HEK293 (cell line): ENCODE results near the gene TLL2.

Experiments
- CTCF ChIA-PET: fragments of 350-600 bp; formaldehyde crosslinking; extraction: SDS; loops from one replicate; lab custom pipeline; 2021; ENCODE audit warnings: antibody characterized with exemption; lab: Yijun Ruan, JAX
- POLR2A ChIA-PET: fragments of 300-600 bp; formaldehyde crosslinking; extraction: SDS; loops from one replicate; lab custom pipeline; 2020; ENCODE audit warnings: antibody characterized with exemption, inconsistent platforms; lab: Yijun Ruan, JAX
- H3K27ac ChIP-seq: fragments of 200-500 bp; sonication (Bioruptor generic); 2 replicates; pipeline ENCODE4 v1.5.1; 2014; ENCODE audit warnings: low read depth, low read length, control low read depth, inconsistent platforms; ENCODE audit errors: extremely low read depth
- H3K36me3 ChIP-seq, 2 experiments: fragments of 200-500 bp in 1 of 2; sonication (Bioruptor generic) in 1 of 2; 1 replicate in 1 of 2; 2 replicates in 1 of 2; pipeline ENCODE4 v1.5.1; 2014 to 2017; ENCODE audit warnings: inconsistent platforms in 2 of 2, low read length in 2 of 2; ENCODE audit not compliant: control insufficient read depth in 2 of 2, insufficient read depth in 1 of 2
- H3K4me1 ChIP-seq: fragments of 200-500 bp; sonication (Bioruptor generic); 2 replicates; pipeline ENCODE4 v1.5.1; 2014; ENCODE audit warnings: mild to moderate bottlenecking, low read length, inconsistent platforms; ENCODE audit not compliant: control insufficient read depth, insufficient read depth
- H3K4me3 ChIP-seq: 2 replicates; pipeline ENCODE4 v1.5.1; 2011; ENCODE audit warnings: low read depth, mild to moderate bottlenecking, control low read depth, low read length, moderate library complexity
- H3K9me3 ChIP-seq: fragments of 200-500 bp; sonication (Bioruptor generic); 2 replicates; pipeline ENCODE4 v1.5.1; 2014; ENCODE audit warnings: low read depth, low read length, inconsistent platforms; ENCODE audit not compliant: control insufficient read depth, insufficient read depth
- GLI2 ChIP-seq: fragments of 450-650 bp; formaldehyde crosslinking; IDR thresholded peaks from 2 replicates; pipeline ENCODE4; 2017; ENCODE audit warnings: missing biosample characterization, missing genetic modification characterization, low read depth, borderline replicate concordance
- GLIS1 ChIP-seq: fragments of 450-650 bp; formaldehyde crosslinking; IDR thresholded peaks from 2 replicates; pipeline ENCODE4 v1.5.1; 2016; ENCODE audit warnings: missing biosample characterization, missing genetic modification characterization
- KLF7 ChIP-seq: fragments of 450-650 bp; formaldehyde crosslinking; IDR thresholded peaks from 2 replicates; pipeline ENCODE4 v1.5.1; 2016; ENCODE audit warnings: missing biosample characterization, missing genetic modification characterization, borderline replicate concordance
- PRDM1 ChIP-seq: fragments of 450-650 bp; formaldehyde crosslinking; IDR thresholded peaks from 2 replicates; pipeline ENCODE4; 2016; ENCODE audit warnings: missing biosample characterization, missing genetic modification characterization
- ZBTB44 ChIP-seq: fragments of 450-650 bp; IDR thresholded peaks from 2 replicates; pipeline ENCODE4 v1.5.1; 2018; ENCODE audit warnings: missing biosample characterization, mild to moderate bottlenecking, missing genetic modification characterization
- ZBTB7A ChIP-seq: fragments of 450-650 bp; formaldehyde crosslinking; IDR thresholded peaks from 2 replicates; pipeline ENCODE4 v1.5.1; 2016; ENCODE audit warnings: low read depth, missing biosample characterization, missing genetic modification characterization
- ZFP37 ChIP-seq: fragments of 450-650 bp; formaldehyde crosslinking; IDR thresholded peaks from 2 replicates; pipeline ENCODE4 v1.5.1; 2016; ENCODE audit warnings: missing biosample characterization, missing genetic modification characterization
- ZIC2 ChIP-seq: fragments of 450-650 bp; formaldehyde crosslinking; IDR thresholded peaks from 2 replicates; pipeline ENCODE4 v1.5.1; 2016; ENCODE audit warnings: missing biosample characterization, missing genetic modification characterization
- ZNF10 ChIP-seq: fragments of 450-650 bp; formaldehyde crosslinking; IDR thresholded peaks from 2 replicates; pipeline ENCODE4 v1.5.1; 2017; ENCODE audit warnings: missing biosample characterization, missing genetic modification characterization
- ZNF24 ChIP-seq: fragments of 450-650 bp; formaldehyde crosslinking; IDR thresholded peaks from 2 replicates; pipeline ENCODE4 v1.5.1; 2016; ENCODE audit warnings: missing biosample characterization, missing genetic modification characterization
- ZNF391 ChIP-seq: fragments of 450-650 bp; formaldehyde crosslinking; IDR thresholded peaks from 2 replicates; pipeline ENCODE4 v1.5.1; 2016; ENCODE audit warnings: low read depth, missing biosample characterization, missing genetic modification characterization, borderline replicate concordance
- ZNF416 ChIP-seq: fragments of 450-650 bp; formaldehyde crosslinking; IDR thresholded peaks from 2 replicates; pipeline ENCODE4 v1.5.1; 2016; ENCODE audit warnings: missing biosample characterization, missing genetic modification characterization
- ZNF433 ChIP-seq: fragments of 450-650 bp; formaldehyde crosslinking; IDR thresholded peaks from 2 replicates; pipeline ENCODE4 v1.5.1; 2016; ENCODE audit warnings: missing biosample characterization, missing genetic modification characterization, low read depth
- ZNF510 ChIP-seq: fragments of 450-650 bp; formaldehyde crosslinking; IDR thresholded peaks from 2 replicates; pipeline ENCODE4 v1.5.1; 2018; ENCODE audit warnings: mild to moderate bottlenecking, missing genetic modification characterization, missing biosample characterization; ENCODE audit not compliant: insufficient replicate concordance
- ZNF530 ChIP-seq: fragments of 450-650 bp; formaldehyde crosslinking; IDR thresholded peaks from 2 replicates; pipeline ENCODE4 v1.5.1; 2016; ENCODE audit warnings: low read depth, missing biosample characterization, missing genetic modification characterization
- ZNF555 ChIP-seq: fragments of 450-650 bp; formaldehyde crosslinking; conservative IDR thresholded peaks from 2 replicates; pipeline ENCODE4 v1.5.1; 2017; ENCODE audit warnings: missing biosample characterization, mild to moderate bottlenecking, missing genetic modification characterization, inconsistent platforms
- ZNF670 ChIP-seq: fragments of 450-650 bp; formaldehyde crosslinking; IDR thresholded peaks from 2 replicates; pipeline ENCODE4 v1.5.1; 2016; ENCODE audit warnings: missing biosample characterization, missing genetic modification characterization, low read depth
- TF ChIP-seq, protein P1 (sequence below): fragments of 450-650 bp; formaldehyde crosslinking; IDR thresholded peaks from 2 replicates; pipeline ENCODE4 v1.5.1; 2017; ENCODE audit warnings: missing biosample characterization, missing genetic modification characterization
- TF ChIP-seq, protein P2 (sequence below): fragments of 450-650 bp; formaldehyde crosslinking; conservative IDR thresholded peaks from 2 replicates; pipeline ENCODE4 v1.5.1; 2016; ENCODE audit warnings: low read depth, missing biosample characterization, missing genetic modification characterization
- TF ChIP-seq, protein P3 (sequence below): fragments of 450-650 bp; formaldehyde crosslinking; IDR thresholded peaks from 2 replicates; pipeline ENCODE4; 2016; ENCODE audit warnings: missing biosample characterization, missing genetic modification characterization

TLL2 gene

GRCh38 chr10:96401036-96401435 lies 112.7 kb downstream of the TLL2 start:
- H3K36me3 ChIP-seq = no peaks in the 10 kb centered on the region
- H3K27ac ChIP-seq = no peak overlapping the region
- no peaks in the 10 kb centered on the region for H3K9me3 ChIP-seq
- no peaks in the 10 kb centered on the region for H3K4me1 ChIP-seq
- no peak overlapping the region for H3K4me3 ChIP-seq
- ChIA-PET POLR2A (no interaction called here), CTCF (interaction anchor here (1.4 to 2.0 kb wide), 2 partner anchors 12 to 112 kb away, joined by 4 to 5 read pairs; partner anchors contain the start of gene TLL2)
- TF ChIP-seq PRDM1 (no peak), ZBTB44 (tag by site-specific recombination) (0 out of 2 replicates have a peak, but pooled peaks have one; percentile 23), ZFP37 (tag by site-specific recombination) (no peak), ZNF391 (tag by site-specific recombination) (no peak)
- TF ChIP-seq, protein P1, sequence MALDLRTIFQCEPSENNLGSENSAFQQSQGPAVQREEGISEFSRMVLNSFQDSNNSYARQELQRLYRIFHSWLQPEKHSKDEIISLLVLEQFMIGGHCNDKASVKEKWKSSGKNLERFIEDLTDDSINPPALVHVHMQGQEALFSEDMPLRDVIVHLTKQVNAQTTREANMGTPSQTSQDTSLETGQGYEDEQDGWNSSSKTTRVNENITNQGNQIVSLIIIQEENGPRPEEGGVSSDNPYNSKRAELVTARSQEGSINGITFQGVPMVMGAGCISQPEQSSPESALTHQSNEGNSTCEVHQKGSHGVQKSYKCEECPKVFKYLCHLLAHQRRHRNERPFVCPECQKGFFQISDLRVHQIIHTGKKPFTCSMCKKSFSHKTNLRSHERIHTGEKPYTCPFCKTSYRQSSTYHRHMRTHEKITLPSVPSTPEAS (tag by site-specific recombination) = no peak

GRCh38 chr10:96400465-96400864 lies 113.3 kb downstream of the TLL2 start:
- TF ChIP-seq ZNF10 (tag by site-specific recombination) (no peak), ZIC2 (tag by site-specific recombination) (no peak), GLI2 (no peak), KLF7 (tag by site-specific recombination) (no peak), ZBTB7A (no peak)
- TF ChIP-seq, protein P2, sequence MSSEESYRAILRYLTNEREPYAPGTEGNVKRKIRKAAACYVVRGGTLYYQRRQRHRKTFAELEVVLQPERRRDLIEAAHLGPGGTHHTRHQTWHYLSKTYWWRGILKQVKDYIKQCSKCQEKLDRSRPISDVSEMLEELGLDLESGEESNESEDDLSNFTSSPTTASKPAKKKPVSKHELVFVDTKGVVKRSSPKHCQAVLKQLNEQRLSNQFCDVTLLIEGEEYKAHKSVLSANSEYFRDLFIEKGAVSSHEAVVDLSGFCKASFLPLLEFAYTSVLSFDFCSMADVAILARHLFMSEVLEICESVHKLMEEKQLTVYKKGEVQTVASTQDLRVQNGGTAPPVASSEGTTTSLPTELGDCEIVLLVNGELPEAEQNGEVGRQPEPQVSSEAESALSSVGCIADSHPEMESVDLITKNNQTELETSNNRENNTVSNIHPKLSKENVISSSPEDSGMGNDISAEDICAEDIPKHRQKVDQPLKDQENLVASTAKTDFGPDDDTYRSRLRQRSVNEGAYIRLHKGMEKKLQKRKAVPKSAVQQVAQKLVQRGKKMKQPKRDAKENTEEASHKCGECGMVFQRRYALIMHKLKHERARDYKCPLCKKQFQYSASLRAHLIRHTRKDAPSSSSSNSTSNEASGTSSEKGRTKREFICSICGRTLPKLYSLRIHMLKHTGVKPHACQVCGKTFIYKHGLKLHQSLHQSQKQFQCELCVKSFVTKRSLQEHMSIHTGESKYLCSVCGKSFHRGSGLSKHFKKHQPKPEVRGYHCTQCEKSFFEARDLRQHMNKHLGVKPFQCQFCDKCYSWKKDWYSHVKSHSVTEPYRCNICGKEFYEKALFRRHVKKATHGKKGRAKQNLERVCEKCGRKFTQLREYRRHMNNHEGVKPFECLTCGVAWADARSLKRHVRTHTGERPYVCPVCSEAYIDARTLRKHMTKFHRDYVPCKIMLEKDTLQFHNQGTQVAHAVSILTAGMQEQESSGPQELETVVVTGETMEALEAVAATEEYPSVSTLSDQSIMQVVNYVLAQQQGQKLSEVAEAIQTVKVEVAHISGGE = no peak
- TF ChIP-seq, all 188 proteins: peak for 0
- no peaks in the 10 kb centered on the region for H3K4me1 ChIP-seq
- H3K4me3 ChIP-seq = no peak overlapping the region
- ChIA-PET CTCF (interaction anchor here (2.0 kb wide), 1 partner anchor 13 kb away, joined by 5 read pairs; no protein-coding TSS in a partner anchor), POLR2A (no interaction called here)
- H3K27ac ChIP-seq = no peak overlapping the region
- no peaks in the 10 kb centered on the region for H3K36me3 ChIP-seq
- no peaks in the 10 kb centered on the region for H3K9me3 ChIP-seq

DNA sequence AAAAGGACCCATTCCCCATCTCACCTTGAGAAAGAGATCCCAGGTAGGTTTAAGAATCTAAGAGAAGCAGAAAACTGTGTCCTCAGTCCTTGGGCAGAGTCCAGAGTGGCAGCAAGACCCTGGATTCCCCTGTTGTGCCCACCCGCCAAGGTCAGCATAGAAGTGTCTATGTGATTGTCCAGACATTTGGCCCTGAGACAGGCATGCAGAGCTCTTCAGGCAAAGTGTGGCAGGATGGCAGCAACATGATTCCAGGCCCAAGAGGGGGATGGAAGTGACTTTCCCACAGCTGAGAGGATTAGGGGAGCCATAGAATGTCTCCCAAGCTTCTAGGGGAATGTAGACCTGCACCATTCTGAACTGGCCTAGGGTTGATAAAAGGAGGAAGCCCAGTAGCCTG lies 115.8 kb downstream of the TLL2 start:
- no peaks in the 10 kb centered on the region for H3K9me3 ChIP-seq
- H3K4me1 ChIP-seq = no peaks in the 10 kb centered on the region
- H3K4me3 ChIP-seq = no peak overlapping the region
- ChIA-PET POLR2A (interaction anchor here (0.5 kb wide), 1 partner anchor 17 kb away, joined by 3 read pairs; no protein-coding TSS in a partner anchor), CTCF (interaction anchor here (0.9 to 8.4 kb wide), 3 partner anchors 115 to 159 kb away, joined by 3 to 79 read pairs (median 17); partner anchors contain the start of gene TLL2)
- H3K27ac ChIP-seq = no peak overlapping the region
- TF ChIP-seq ZNF670 (no peak), ZNF24 (tag by site-specific recombination) (no peak), GLIS1 (tag by site-specific recombination) (no peak), ZNF530 (tag by site-specific recombination) (no peak), ZNF555 (tag by site-specific recombination) (no peak), ZNF433 (tag by site-specific recombination) (no peak), ZNF510 (no peak), ZNF416 (tag by site-specific recombination) (no peak)
- TF ChIP-seq, protein P3, sequence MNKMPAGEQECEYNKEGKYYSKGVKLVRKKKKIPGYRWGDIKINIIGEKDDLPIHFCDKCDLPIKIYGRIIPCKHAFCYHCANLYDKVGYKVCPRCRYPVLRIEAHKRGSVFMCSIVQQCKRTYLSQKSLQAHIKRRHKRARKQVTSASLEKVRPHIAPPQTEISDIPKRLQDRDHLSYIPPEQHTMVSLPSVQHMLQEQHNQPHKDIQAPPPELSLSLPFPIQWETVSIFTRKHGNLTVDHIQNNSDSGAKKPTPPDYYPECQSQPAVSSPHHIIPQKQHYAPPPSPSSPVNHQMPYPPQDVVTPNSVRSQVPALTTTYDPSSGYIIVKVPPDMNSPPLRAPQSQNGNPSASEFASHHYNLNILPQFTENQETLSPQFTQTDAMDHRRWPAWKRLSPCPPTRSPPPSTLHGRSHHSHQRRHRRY = no peak
- H3K36me3 ChIP-seq = no peaks in the 10 kb centered on the region
